Brain microvascular endothelial cell (primary cell): Measurements from ENCODE around the gene MAP1B.
A peak's percentile ranks its signal among the peaks of the same experiment; 100 is the strongest.

Source experiments
- DNase-seq: peaks from one replicate; pipeline ENCODE4 v3.0.0-alpha.2; 2020
- H3K27ac ChIP-seq: fragments of 250-450 bp; sonication (Bioruptor Pico); 2 replicates; pipeline ENCODE4 v1.5.1; 2020; ENCODE audit warnings: mild to moderate bottlenecking, moderate library complexity
- H3K27me3 ChIP-seq: fragments of 250-450 bp; sonication (Bioruptor Pico); replicated peaks from 2 replicates; pipeline ENCODE4 v1.5.1; 2020; ENCODE audit warnings: mild to moderate bottlenecking
- H3K36me3 ChIP-seq: fragments of 250-450 bp; sonication (Bioruptor Pico); replicated peaks from 2 replicates; pipeline ENCODE4 v1.5.1; 2020; ENCODE audit warnings: mild to moderate bottlenecking
- H3K4me3 ChIP-seq: 2 replicates; pipeline ENCODE4 v1.5.1; 2011; ENCODE audit warnings: low read depth, mild to moderate bottlenecking, control low read depth, low read length, moderate library complexity
- in situ Hi-C: cut with HindIII; loops from 2 replicates; pipeline ENCODE4 v1.10.0; 2017; ENCODE audit warnings: low sequenced_read_pairs, low pct_ligation_motif_present
- TF ChIP-seq, protein P1 (sequence below): IDR thresholded peaks from 2 replicates; pipeline ENCODE4 v1.5.1; 2011; ENCODE audit warnings: low read depth, mild to moderate bottlenecking, moderate library complexity, low read length, control low read depth, inconsistent platforms; ENCODE audit errors: missing control alignments

MAP1B gene

GRCh38 chr5:72206994-72207393 is 99.7 kb downstream of the MAP1B start:
- H3K27ac ChIP-seq: no peak overlapping the region
- in situ Hi-C loops: no loop called here
- H3K36me3 ChIP-seq: peaks cover 57% of the 10 kb centered on the region
- DNase-seq: no peak
- H3K4me3 ChIP-seq: no peak overlapping the region
- no peaks in the 10 kb centered on the region for H3K27me3 ChIP-seq
- TF ChIP-seq, protein P1, sequence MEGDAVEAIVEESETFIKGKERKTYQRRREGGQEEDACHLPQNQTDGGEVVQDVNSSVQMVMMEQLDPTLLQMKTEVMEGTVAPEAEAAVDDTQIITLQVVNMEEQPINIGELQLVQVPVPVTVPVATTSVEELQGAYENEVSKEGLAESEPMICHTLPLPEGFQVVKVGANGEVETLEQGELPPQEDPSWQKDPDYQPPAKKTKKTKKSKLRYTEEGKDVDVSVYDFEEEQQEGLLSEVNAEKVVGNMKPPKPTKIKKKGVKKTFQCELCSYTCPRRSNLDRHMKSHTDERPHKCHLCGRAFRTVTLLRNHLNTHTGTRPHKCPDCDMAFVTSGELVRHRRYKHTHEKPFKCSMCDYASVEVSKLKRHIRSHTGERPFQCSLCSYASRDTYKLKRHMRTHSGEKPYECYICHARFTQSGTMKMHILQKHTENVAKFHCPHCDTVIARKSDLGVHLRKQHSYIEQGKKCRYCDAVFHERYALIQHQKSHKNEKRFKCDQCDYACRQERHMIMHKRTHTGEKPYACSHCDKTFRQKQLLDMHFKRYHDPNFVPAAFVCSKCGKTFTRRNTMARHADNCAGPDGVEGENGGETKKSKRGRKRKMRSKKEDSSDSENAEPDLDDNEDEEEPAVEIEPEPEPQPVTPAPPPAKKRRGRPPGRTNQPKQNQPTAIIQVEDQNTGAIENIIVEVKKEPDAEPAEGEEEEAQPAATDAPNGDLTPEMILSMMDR: no peak

DNA sequence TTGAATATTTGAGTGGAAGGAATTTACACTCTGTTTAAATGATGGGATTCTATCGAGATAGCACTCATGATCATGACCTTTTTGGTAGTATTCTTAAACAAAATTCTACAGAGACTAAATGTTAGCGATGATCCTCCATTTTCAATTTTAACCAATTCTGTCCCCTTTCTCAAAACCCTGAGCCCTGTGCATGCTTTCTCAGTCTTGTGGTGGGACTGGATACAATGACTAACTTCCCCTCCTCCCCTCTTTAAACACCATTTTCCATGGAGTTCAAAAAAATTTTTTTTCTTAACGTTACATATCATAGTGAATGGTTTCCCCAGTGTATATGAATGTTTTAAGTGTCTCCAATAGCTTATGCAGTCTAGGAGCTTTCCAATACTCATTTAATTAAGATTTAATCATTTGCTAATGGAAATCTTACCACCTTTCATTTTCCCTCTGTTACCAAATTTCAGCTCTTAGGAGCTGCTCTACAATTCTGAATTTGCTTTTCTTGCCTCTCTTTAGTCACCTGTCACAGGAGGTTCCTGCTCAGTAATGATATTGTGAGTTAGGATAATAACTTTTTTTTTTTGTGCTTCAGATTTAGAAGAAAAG is 101.2 kb downstream of the MAP1B start:
- TF ChIP-seq, protein P1: no peak
- Histone ChIP-seq H3K27me3 (no peaks in the 10 kb centered on the region), H3K36me3 (peaks cover 46% of the 10 kb centered on the region), H3K4me3 (no peak overlapping the region), H3K27ac (no peak overlapping the region)
- in situ Hi-C loops: no loop called here
- no peak for DNase-seq

DNA sequence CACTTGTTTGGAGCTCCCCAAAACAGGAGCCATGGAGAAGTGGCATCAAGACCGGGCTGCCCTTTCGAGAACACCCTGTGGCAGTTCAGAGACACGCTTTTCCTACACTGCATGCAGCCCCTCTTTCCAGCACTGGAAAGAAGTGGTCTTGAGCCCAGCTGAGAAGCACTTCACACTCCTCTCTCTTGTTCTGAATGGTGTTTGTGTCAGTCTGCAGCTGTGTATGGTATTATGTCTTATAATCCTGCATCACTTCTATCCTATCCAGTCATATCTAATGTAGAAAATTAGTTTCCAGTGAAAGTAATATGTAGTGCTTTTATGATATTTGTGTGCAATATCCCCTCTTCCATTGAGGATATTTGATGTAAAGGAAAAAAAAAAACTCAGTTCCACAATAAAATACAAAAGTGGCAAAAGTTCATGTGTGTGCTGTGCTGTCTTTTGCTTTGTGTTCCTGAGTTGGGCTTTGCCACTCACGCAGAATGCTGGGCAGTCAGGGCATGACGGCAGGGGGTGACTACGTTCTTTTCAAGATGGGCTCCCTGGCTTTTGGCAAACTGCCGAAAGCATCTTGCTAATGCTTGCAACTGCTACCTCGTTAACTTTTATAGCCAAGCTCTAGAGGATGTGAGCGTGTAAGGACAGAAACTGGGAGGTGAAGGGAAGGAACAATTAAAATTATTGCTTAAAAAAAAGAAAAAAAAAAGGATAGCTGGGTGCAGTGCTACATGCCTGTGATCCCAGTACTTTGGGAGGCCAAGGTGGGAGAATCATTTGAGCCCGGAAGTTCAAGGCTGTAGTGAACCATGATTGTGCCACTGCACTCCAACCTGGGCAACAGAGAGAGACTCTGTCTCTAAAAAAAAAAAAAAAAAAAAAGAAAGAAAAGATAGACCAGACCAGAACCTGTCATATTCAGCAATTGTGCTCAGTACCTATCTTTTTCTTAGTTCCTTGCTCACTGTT is 102.2 kb downstream of the MAP1B start:
- peaks cover 36% of the 10 kb centered on the region for H3K36me3 ChIP-seq
- H3K27me3 ChIP-seq: no peaks in the 10 kb centered on the region
- H3K4me3 ChIP-seq: no peak overlapping the region
- no peak for DNase-seq
- no peak overlapping the region for H3K27ac ChIP-seq
- TF ChIP-seq, protein P1: no peak
- in situ Hi-C loops: no loop called here

DNA sequence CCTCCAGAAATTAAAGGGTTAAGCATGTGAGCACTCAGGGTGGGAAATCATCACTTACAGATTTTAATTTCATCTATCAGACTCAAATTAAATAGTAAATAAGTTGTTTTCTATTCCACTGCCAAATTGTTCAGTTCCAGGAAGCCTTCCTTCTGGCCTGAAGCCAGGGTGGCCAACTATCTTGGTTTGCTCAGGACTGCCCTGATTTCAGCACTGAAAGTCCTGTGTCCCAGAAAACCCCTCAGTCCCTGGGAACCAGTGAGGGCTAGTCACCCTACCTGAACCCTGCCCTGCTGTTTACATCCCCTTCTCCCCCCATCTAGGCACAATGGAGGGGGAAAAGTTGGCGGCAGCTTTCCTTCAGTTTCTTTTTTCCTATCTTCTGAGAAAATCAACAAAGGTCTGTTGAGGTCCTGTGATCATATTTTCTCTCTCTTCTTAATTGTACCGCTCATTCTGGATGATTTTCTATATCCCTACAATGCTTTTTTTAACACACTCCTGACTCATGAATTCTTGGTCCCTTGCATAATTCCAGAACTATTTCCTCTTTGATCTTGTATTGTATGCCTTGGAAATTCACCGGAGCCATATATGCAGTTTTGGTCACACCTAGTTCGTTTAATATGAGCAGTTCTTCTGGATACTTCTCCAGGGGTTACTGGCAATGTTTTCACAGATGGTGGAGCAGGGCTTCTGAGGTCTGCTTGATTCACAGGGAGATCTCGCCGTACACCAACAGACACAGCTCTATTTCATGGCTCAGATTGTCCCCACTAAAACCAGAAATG is 103.8 kb downstream of the MAP1B start:
- H3K27me3 ChIP-seq: no peaks in the 10 kb centered on the region
- TF ChIP-seq, protein P1: no peak
- in situ Hi-C loops: no loop called here
- peak overlapping the region; percentile 80 for H3K27ac ChIP-seq
- DNase-seq: peak; percentile 63
- peak overlapping the region; percentile 18 for H3K4me3 ChIP-seq
- peaks cover 21% of the 10 kb centered on the region for H3K36me3 ChIP-seq

GRCh38 chr5:72212171-72212570 is 104.9 kb downstream of the MAP1B start:
- H3K36me3 ChIP-seq: peaks cover 12% of the 10 kb centered on the region
- H3K27me3 ChIP-seq: no peaks in the 10 kb centered on the region
- H3K4me3 ChIP-seq: no peak overlapping the region
- DNase-seq: no peak
- no peak overlapping the region for H3K27ac ChIP-seq
- in situ Hi-C loops: no loop called here
- TF ChIP-seq, protein P1: no peak
